DMS153 (cell line): ENCODE results near the gene TMEM9B.

ENCODE experiments used
- DNase-seq: peaks from one replicate; lab custom pipeline; 2025; lab: John Stamatoyannopoulos, UW

The TMEM9B gene

DNA sequence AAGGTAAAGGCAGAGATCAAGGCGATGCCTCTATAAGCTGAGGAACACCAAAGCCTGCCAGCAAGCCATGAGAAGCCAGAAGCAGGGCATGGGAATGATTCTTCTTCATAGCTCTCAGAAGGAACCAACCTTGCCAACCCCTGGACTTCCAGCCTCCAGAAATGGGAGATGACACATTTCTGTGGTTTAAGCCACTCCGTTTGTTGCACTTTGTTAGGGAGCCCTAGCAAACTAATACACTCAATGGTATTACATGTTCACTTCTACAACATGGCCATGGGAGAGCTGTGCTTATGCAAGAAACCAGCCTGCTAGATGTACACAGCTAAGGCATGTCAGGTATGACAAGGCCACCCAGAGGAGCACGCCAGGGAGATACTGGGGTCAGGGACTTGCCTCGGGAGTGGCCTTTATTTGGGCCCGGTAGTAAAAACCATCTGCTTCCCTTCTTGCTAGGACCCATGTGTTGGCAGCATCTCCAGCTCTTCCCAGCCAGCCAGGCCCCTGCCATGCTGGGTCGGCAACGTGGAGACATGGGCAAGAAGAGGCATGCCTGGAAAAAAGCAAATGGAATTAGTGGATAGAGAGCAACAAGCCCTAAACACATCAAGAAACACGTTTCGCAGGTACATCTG lies 35.1 kb downstream of the TMEM9B start:
- DNase-seq = no peak

DNA sequence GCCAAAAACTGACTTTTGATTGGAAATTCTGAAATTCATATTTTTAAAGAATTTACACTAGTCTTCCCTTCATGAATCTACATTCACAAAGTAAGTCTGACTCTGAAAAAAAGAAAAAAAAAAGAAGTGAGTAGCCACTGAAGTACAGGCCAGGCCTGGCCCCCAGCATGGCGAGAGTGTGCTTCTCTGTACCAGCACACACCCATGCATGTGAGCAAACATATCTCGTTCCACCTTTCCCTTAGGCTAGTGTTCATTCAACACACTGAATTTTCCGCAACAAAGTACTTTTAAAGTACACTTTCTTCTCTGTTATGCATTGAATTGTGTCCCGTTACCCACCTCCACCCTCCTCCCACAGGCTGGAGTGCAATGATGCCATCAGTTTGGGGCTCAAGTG lies 36.0 kb downstream of the TMEM9B start:
- no peak for DNase-seq

DNA sequence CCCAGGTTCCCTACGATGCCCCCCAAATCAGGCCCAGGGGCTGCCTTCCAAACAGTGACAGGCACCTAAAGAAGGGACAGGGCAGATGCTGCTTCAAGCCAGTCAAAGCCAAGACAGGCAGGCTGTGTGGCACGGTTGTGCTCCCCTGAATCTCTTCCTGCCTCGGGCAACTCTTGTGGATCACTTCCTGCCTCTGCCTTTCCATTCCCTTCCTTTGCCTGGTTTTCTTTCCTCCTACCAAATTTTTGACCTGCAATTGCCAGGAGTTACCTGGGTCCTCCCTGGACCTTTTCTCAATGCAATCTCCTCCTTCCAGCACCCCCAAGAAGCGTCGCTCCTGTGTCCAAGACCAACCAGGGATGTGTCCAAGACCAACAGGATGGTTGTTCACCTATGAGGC lies 37.0 kb downstream of the TMEM9B start:
- DNase-seq = no peak

DNA sequence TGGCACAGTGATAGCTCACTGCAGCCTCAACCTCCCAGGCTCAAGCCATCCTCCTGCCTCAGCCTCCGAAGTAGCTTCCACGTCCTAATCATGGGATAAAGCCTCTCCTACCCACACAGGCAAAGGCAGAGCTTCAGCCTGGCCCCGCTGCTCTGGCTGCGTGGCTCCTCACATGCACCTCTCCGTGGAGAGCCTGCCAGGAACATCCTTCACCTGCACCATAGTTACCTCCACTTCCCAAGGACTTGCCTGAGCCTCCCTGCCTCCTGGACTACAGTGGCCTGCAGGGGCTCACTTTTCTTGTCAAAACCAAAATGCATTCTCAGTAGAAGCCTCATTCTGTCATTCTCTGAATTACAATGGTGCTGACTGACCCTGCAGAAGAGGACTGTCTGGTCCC lies 38.0 kb downstream of the TMEM9B start:
- no peak for DNase-seq

DNA sequence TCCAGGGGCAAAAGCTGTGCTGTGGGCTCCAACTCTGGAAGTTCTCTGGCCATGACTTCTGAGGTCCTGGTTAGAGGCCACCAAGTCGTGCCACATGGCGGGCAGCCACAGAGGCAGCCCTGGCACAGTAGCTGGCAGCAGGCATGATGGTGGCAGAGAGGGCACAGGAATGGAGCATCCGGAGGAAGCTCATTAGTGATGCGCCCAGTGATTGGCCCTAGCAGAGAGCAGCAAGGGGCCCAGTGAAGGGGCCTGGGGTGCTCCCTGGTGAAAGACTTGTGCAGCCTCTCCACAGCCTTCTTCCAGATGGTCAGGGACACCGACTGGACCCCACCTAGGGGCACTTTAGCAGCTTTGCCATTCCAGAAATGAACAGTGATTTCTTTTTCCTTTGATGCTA lies 38.5 kb downstream of the TMEM9B start:
- DNase-seq = no peak

DNA sequence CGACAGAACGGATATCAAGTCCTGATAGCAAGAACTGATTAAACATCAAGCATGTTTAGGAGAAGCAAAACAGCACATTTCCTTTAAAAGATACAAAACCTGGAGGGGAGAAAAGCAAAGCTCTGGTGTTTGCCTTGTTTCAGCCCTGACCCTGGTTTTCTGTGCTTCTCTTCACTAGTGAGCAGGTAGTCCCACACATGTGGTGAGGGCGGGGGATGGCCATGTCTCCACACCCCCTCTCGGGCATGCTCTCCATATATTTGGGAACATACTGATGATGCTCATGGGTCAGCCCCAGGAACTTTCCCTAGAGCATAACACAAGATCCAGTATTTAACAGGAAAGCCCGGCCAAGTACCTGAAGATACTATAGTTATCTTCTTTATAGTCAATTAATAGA lies 41.6 kb downstream of the TMEM9B start:
- no peak for DNase-seq

DNA sequence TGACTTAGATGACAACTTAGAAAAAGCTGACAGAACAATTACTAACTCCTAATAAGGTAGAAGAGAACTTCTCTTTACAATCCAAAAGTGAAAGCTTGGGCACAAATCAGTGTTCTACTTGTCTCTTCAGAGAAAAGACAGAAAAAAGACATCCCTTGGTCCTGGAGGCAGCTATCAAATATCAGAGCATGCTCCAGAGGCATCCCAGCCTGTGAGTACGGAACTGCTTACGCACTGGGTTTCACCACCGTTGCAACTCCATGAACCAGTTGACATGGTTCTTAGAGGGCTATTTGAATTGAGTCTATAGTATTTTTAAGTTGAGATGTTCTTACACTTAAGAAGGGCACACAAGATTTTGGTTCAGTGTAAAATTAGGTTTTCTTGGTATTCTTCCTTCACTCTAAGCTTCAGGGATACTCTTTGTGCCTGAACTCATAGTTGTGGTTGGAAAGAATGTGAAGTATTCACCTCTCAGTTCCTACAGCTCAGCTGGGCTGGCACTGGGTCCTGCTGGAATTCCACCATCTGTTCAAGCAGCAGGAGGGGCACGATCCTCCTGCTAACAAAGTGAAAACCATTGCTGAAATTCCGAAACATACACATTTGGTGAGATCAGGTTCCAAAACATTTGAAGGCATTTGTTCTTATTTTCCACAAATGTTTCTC lies 47.0 kb downstream of the TMEM9B start:
- DNase-seq = no peak

DNA sequence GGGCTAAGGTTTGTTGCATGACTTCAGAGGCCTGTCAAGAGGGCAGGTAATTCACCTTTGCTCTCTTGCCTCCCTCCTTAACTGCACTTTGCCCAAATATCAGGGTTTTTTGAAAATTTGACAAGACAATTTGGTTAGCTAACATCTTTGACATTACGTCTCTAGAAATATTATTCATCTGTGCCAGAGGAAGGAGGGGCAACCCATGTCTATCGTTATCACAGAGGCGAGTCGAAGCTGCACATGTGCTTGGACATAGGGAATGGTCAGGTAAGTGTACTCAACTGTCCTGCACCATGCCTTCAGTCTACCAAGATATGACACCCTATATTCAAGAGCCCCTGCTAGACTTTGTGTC lies 49.6 kb downstream of the TMEM9B start:
- no peak for DNase-seq

DNA sequence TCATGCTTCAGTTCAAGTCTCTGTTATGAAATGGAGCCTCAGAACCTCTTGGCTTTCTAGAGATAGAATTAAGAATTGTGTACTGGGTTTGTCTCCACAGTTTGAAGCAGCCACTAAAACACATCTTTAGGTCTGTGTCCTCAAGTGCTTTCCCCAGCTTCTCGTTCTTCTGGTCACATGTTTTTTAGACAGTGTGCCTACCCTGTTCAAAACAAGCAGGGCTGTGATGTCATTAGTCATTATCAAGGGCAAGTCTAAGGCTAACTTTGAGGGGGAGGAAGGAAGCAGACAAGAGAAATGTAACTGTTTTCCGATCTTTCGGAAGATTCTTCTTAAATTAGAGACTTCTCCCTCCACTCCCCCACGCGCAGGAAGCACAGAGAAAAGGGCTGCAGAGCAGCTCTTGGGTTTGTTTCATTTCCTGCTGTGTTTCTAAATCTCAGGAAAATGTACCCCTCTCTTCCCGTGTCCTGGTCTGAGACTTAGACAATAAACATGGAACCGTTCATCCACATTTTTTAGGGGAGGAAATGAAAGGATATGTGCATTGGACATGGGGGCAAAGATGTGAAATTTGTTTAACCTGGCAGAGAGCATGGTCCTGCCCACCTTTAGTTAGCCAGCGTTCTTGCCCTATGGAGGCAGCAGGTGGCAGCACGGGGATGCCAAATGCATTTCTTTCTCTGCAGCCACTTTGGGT lies 50.1 kb downstream of the TMEM9B start:
- no peak for DNase-seq

DNA sequence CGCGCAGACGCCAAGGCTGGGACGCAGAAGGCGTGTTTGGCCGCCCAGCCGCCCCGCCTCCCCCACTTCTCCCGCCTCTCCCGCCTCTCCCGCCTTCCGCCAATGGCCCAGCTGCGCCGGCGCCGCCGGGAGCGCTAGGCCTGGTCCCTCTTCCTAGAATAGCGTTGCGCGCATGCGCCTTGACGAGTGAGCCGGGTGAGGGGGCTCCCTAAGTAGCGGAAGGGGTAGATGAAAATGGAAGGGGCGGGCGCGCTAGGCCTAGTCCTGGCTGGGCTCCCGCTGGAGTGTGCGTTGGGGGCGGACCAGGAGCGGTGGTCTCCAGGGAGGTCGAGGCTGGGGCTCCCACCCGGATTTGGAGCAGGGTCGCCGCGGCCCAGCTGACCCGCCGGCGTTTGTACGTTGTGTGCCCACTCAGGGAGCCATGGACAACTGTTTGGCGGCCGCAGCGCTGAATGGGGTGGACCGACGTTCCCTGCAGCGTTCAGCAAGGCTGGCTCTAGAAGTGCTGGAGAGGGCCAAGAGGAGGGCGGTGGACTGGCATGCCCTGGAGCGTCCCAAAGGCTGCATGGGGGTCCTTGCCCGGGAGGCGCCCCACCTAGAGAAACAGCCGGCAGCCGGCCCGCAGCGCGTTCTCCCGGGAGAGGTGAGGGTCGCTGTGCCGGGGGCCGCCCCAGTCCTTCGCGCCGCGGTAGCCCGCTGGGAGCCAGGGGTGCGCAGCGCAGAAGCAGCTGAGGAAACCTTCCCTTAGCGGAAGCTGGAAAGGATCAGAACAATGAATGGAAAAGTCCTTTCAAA lies 53.0 kb downstream of the TMEM9B start, which contains the start of gene AKIP1:
AKIP1 (plus strand) TSS at position 161 of the 795 bp plus-strand sequence; CDS start at position 422, 261 bp downstream.
- peak; percentile 94 for DNase-seq

DNA sequence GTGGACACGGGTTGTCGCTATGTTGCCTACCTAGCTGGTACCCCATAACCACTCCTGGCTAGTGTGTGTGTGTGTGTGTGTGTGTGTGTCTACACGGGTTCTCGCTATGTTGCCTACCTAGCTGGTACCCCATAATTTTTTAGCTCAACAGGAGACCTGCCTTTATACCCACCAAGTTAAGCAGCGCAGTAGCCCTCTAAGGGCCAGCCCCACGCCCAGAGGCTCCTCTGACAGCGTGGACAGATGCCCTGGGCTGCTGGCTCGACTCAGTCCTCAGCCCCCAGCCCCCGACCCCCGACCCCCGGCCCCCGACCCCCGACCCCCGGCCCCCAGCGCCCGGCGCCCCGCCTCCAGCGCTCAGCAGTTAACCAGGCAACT lies 53.6 kb downstream of the TMEM9B start:
- DNase-seq = no peak

DNA sequence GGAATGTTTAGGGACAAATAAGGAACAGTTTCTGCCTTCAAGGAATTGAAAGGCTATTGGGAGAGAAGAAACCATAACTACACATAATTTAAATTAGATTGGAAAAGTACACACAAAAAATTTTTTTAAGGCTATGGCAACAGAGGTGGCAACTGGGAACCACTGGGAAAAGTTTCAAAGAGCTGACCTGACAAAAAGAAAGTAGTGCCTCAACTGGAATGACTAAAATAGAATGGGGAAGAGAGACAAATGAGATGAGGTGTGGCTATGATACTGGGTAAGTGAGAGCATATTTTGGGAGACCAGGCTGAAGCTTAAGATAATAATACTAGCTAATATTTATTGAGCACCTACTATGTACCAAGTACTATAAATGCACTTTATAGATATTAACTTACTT lies 56.1 kb downstream of the TMEM9B start:
- no peak for DNase-seq

DNA sequence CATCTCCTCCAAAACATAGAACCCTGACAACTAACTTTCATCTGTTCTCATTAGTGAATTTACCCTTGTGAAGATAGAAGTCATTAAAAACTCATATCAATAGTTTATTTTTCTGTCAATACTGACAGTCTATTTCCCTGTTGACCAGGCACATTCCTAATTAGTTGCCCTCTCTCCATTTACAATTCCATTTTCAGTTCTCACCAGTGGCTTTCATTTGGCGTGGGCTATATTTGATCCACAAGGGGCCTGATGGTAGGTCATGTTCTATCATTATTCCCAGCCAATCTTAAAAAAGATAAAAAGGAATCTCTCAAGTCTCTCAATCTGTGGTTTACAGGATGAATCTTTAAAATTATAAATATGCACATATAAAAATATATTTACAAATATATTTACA lies 57.1 kb downstream of the TMEM9B start:
- DNase-seq = no peak

DNA sequence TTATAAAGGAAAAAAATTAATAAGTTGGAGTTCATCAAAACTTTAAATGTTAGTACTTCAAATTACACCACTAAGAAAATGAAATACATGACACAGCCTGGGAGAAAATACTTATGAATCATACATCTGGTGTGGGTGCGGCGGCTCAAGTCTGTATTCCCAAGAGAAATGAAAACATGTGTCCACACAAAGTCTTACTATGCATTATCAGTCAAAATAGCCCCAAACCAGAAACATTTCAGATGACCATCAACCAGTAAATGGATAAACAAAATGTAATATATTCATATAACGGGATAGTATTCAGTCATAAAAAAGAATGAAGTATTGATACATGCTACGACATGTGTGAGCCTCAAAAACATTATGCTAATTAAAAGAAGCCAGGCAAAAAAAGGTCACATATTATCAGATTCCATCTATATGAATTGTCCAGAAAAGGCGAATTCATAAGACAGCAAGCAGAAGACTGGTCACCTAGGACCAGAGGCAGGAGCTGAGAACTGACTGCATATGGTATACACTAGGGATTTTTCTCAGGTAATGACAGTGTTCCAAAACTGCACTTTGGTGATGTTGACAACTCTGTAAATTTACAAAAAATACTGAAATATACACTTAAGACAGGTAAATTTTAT lies 58.6 kb downstream of the TMEM9B start:
- DNase-seq = no peak

DNA sequence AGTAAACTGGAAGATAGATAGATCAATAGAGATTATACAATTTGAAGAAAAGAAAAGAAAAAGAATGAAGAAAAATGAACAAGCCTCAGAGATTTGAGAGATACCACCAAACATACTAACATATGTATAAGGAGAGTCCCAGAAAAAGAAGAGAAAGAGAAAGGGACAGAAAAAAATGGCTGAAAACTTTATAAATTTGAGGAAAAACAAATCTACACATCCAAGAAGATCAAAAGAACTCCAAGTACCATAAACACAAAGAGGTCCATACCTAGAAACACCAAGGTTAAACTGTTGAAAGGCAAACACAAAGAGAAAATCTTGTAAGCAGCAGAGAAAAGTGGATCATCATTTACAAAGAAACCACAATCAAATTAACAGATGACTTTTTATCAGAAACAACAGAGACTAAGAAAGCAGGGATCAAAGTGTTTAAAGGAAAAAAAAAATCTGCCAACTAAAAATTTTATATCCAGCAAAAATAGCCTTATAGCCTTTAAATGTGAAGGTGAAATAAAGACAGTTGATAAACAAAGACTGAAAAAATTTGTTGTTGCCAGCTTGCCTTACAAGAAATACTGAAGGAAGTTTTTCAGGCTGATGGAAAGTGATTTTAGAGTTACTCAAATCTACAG lies 65.0 kb downstream of the TMEM9B start:
- no peak for DNase-seq
